Mammary epithelial cell (primary cell): ENCODE results near the gene ABCA1.

ENCODE experiments used
- CTCF ChIP-seq, 2 donors: IDR thresholded peaks in 1 of 2; conservative IDR thresholded peaks in 1 of 2; 2 replicates each; pipeline ENCODE4 v1.5.1; 2011 to 2012; ENCODE audit warnings: inconsistent platforms in 2 of 2, low read length in 2 of 2, mild to moderate bottlenecking in 2 of 2, control low read depth in 1 of 2, low read depth in 1 of 2; ENCODE audit not compliant: insufficient read depth in 1 of 2; ENCODE audit errors: extremely low read depth in 1 of 2
- EZH2 ChIP-seq: IDR thresholded peaks from 2 replicates; pipeline ENCODE4 v1.6.1; 2012; ENCODE audit warnings: low read length, inconsistent platforms, borderline replicate concordance

DNA sequence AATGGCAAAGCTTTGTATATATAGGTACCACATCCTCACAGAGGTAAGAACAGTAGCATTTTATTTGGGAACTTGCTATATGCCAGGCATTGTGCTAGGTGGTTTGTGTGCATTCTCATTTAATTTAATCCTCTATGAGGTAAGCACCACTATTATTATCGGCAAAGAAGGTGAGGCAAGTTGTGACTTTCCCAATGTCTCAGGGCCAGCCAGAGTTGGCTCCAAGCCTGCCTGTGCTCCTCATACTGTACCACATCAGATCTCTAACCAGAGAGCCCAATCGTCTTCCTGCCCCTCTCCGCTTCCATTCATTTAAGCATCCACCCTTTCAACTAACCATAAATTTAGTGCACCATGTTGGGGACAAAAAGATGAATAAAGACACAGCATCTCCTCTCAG is 108.9 kb downstream of the ABCA1 start:
- no peak for TF ChIP-seq CTCF (conservative IDR thresholded peaks at IDR 0.05 in 1 of 2, IDR thresholded peaks at IDR 0.05 in 1 of 2; ENCODE audit: extremely low read depth in 1 of 2, insufficient read depth in 1 of 2, low read depth in 1 of 2, low read length in 2 of 2)
- TF ChIP-seq EZH2: no peak
